ENCODE results near the gene DCST1. TPM values are rescaled to one million over a fixed set of nuclear protein-coding genes. Genes with fewer than 3 reads are reported as not detected.

DCST1 gene
- total RNA-seq, 1 donor from 2014 or later, result not detected

GRCh38 chr1:155009221-155009711, 24.4 kb upstream of the DCST1 start:
- TF ChIP-seq CTCF (IDR thresholded peaks at IDR 0.05; ENCODE audit: unreplicated experiment), result no peak
- Mint-ChIP-seq H3K4me3 (ENCODE audit: low read depth) (no peak overlapping the region), H3K4me1 (ENCODE audit: low read depth) (peaks cover 10% of the 10 kb centered on the region), H3K27ac (peak overlapping the region; percentile 41), H3K36me3 (ENCODE audit: insufficient read depth) (no peaks in the 10 kb centered on the region), H3K27me3 (no peaks in the 10 kb centered on the region), H3K9me3 (ENCODE audit: low read depth) (no peaks in the 10 kb centered on the region)
- DNase-seq (ENCODE audit: low spot score, unreplicated experiment), result no peak

GRCh38 chr1:155009742-155010141, 23.9 kb upstream of the DCST1 start:
- Mint-ChIP-seq H3K27me3 (no peaks in the 10 kb centered on the region), H3K36me3 (ENCODE audit: insufficient read depth) (no peaks in the 10 kb centered on the region), H3K9me3 (ENCODE audit: low read depth) (no peaks in the 10 kb centered on the region), H3K4me1 (ENCODE audit: low read depth) (peaks cover 6% of the 10 kb centered on the region), H3K27ac (no peak overlapping the region), H3K4me3 (ENCODE audit: low read depth) (no peak overlapping the region)
- DNase-seq (ENCODE audit: low spot score, unreplicated experiment), result no peak
- no peak for TF ChIP-seq CTCF (IDR thresholded peaks at IDR 0.05; ENCODE audit: unreplicated experiment)

- H3K4me1 Mint-ChIP-seq (ENCODE audit: low read depth), result peaks cover 6% of the 10 kb centered on the region
- no peak for DNase-seq (ENCODE audit: low spot score, unreplicated experiment)
- no peak overlapping the region for H3K4me3 Mint-ChIP-seq (ENCODE audit: low read depth)
- no peaks in the 10 kb centered on the region for H3K27me3 Mint-ChIP-seq
- TF ChIP-seq CTCF (IDR thresholded peaks at IDR 0.05; ENCODE audit: unreplicated experiment), result no peak
- no peaks in the 10 kb centered on the region for H3K9me3 Mint-ChIP-seq (ENCODE audit: low read depth)
- H3K36me3 Mint-ChIP-seq (ENCODE audit: insufficient read depth), result no peaks in the 10 kb centered on the region
- H3K27ac Mint-ChIP-seq, result no peak overlapping the region
Observed at GRCh38 chr1:155010211-155010918, 23.3 kb upstream of the DCST1 start.

GRCh38 chr1:155011004-155011416, 22.6 kb upstream of the DCST1 start:
- Mint-ChIP-seq H3K27me3 (no peaks in the 10 kb centered on the region), H3K27ac (no peak overlapping the region), H3K9me3 (ENCODE audit: low read depth) (no peaks in the 10 kb centered on the region), H3K36me3 (ENCODE audit: insufficient read depth) (peaks cover 3% of the 10 kb centered on the region), H3K4me3 (ENCODE audit: low read depth) (no peak overlapping the region), H3K4me1 (ENCODE audit: low read depth) (peaks cover 6% of the 10 kb centered on the region)
- no peak for TF ChIP-seq CTCF (IDR thresholded peaks at IDR 0.05; ENCODE audit: unreplicated experiment)
- DNase-seq (ENCODE audit: low spot score, unreplicated experiment), result no peak

GRCh38 chr1:155011437-155012025, 22.1 kb upstream of the DCST1 start:
- no peak for TF ChIP-seq CTCF (IDR thresholded peaks at IDR 0.05; ENCODE audit: unreplicated experiment)
- H3K4me3 Mint-ChIP-seq (ENCODE audit: low read depth), result no peak overlapping the region
- H3K27me3 Mint-ChIP-seq, result no peaks in the 10 kb centered on the region
- peaks cover 3% of the 10 kb centered on the region for H3K36me3 Mint-ChIP-seq (ENCODE audit: insufficient read depth)
- H3K27ac Mint-ChIP-seq, result no peak overlapping the region
- peaks cover 4% of the 10 kb centered on the region for H3K4me1 Mint-ChIP-seq (ENCODE audit: low read depth)
- no peaks in the 10 kb centered on the region for H3K9me3 Mint-ChIP-seq (ENCODE audit: low read depth)
- no peak for DNase-seq (ENCODE audit: low spot score, unreplicated experiment)
